GM21619 (cell line): ENCODE data around the gene EXT2.
A peak's percentile ranks its signal among the peaks of the same experiment; 100 is the strongest.

Source experiments
- ATAC-seq: cut with Tn5 transposase; IDR thresholded peaks from one replicate; pipeline ENCODE4 v1.9.1; 2021; ENCODE audit not compliant: unreplicated experiment

The EXT2 gene

DNA sequence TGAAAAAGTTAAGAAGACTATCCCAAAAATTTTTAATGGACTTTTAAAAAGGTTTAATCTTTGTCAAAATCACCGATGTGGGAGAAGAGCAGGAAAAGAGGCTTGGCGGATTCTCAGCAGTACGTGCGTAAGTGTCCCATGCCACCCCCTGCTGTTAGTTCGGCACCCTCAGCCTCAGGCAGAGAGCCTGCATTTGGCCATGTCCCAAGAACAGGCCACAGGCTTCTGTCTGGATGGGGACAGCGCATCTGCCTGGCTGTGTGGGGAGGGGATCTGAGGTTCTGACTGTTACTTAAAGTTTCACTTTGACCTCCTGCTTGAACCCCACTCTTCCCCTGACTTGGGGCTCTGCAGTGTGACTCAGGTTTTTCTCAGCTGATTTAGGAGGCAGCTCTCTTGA lies 35.3 kb downstream of the EXT2 start:
- ATAC-seq: no peak

DNA sequence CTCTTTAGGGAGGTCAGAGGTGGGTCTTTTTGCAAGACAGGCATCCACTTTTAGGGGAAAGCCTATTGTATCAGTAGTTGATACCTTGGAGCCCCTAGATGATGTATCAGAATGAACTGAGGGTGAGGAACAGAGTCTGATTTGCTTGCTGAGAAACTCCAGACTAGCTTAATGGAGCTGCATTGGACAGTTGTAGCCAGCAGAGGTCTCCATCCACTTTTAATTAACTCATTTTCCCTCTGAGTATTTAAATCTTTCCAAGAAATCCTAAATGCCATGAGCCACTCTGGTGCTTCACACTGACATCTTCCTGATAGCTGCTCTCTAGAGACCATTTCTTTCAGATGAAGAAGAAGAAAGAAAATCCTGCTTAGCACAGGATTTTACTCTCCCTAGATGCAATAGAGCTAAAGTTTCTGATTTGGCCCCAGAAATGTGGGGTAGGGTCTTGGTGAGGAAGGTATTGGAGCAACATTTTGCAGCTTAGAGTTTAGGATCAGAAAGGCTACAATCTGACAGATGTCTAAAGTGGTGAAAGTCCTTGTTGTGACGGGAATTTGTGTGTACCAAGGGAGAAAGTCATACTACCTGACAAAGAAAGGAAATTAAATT lies 38.0 kb downstream of the EXT2 start:
- ATAC-seq: no peak

DNA sequence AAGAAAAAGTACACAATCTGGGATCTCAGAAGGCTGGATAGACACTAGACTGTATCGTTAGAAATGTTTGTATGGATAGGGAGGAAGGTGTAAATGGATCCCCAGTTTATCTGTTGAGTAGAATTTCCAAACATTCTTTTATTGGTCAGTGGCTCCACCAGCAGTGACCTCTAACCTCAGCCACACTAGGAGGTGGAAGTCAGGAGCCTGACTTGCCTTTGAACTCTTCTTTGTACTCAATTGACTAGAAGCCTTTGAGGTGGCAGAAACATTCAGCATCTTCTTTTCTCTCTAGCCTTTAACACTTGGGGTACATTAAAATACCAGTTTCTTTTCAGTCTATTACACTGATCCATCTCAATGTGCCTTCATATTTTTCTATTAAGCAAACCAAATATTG lies 39.1 kb downstream of the EXT2 start:
- ATAC-seq: no peak

DNA sequence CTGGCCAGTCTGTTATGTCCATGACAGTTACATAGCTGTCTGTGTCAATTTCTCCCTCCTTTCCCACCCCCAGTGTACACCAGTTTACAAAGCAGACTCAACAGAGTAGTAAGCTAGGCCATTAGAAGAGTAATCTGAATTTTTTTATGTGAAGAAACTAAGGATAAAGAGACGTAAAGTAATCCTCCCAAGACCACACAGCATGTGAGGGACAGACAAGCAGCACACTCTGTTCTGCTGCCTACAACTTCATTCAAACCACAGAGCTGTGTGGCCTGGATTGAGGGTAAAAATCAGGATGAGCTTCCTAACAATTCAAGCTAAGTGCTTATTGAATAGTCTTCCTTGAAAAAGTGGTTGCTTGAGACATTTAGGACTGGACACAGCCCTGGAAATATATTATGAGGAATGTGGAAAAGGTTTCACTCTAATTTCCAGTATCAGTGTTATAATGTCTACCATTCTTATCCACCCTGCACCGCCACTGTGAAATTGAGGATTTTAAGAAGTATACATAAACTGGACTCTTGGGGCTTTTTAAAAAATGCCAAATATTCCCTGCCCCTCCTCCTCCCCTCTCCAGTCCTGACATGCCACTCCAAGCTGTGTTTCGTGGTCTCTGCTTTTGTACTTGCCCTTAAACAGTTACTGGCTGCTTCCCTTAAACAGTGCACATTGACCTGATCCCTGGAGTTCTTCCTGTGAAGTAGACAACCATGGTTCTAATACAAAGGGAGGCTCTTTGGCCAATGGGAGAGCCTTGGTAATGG lies 40.9 kb downstream of the EXT2 start:
- no peak for ATAC-seq

DNA sequence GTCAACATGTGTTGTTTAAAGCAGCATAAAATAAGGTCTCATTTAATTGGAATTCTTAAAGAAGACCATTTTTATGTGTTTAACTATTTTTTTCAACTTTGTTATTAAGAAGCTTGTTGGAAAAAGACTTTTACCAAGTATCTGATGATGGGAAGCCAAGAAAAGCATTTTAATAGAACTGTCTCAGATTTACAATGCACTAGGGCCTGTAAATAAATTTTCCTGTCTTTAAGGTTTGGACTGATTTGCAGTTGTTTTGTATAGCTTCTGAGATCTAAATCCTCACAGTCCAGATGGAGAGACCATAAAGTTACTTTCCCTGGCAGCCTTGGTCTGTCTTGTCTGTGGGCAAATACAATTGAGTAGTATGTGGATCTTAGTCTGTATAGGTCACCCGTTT lies 41.6 kb downstream of the EXT2 start:
- ATAC-seq: no peak

DNA sequence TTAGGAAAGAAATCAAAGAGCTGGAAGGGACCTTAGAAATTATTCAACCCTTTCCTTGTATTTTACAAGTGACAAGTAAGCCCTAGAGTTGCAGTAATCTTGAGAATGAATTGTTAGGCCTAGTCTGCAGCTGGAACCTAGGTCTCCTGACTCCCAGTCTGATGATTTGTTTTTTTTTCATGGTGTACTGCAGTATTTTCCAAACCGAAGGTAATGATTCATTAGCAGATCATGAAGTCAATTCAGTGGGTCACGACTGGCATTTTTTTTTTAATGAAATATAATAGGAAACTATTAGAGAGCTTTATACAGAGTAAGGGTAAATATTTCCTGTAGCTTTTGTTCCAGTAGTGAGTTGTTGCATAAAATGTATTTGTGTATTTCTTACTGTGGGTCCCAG lies 42.8 kb downstream of the EXT2 start:
- ATAC-seq: no peak

DNA sequence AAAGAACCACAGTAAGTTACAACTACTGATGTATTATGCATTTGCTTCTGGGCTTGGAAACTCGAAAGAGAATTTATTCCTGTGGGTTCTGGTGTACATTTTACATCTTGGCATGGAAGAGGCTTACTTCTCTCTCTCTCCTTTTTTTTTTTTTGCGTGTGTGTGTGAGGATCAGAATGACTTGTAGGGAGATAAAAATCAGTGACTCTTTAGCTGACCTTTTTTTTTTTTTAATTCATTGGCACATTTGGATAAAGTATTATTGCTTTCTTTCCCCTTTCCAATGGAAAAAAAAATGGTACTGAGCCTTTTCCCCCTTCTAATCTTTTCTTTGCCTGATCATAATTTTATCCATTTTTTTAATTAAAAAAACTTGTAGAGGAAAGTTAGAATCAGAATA lies 43.5 kb downstream of the EXT2 start:
- ATAC-seq: no peak

DNA sequence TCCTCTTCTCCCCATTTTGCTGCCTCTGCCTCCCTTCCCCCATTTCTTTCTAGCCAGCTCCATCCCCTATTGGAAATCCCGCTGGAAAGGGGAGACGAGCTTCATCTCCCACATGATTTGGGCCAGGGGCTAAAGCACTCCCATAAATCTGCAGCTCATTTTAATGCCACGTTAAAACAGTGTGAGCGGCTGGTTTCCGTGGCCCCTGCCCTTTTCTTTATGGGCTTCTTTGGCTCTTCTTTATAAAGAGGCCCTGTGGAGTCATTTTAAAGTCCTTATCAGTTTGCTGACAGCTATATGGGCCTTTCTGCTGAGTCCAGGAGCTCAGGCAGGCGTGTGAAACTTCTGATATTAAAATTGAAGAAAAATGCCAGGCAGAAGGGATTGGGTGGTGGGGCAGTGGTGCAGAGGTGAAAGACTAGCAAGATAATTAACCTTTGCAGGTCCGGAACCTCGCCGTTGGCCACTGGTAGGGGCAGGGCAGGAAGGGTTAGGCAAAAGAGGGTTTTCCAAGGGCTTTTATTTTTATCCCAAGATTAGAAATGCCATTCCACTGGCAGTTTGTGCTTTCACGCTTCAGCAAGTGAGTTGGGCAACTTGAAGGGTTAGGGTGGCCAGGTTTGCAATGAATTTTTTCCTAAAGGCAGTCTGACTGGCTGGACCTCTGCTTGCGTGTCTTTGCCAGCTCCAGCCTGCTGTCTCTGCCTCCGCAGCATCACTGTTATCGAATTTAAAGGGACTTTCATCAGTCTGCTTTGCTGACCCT lies 44.3 kb downstream of the EXT2 start:
- no peak for ATAC-seq

DNA sequence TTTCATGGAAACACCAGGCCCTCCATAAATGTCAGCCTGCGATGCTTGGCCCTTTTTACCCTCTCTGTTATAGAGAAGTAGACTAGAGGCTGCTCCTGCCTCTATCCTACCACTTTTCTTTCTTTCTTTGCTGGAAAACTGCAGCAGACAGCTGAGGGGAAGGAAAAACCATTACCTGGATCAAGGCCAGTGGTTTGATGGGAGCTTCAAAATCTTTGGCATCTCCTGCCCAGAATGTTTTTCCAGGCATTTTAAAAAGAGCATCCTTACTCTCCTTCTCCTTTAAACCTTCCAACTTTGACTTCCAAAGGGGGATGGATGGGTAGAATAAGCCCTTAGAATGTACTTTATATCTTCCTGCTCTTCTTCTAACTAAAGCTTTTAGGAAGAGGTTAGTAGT lies 44.9 kb downstream of the EXT2 start:
- ATAC-seq: no peak

DNA sequence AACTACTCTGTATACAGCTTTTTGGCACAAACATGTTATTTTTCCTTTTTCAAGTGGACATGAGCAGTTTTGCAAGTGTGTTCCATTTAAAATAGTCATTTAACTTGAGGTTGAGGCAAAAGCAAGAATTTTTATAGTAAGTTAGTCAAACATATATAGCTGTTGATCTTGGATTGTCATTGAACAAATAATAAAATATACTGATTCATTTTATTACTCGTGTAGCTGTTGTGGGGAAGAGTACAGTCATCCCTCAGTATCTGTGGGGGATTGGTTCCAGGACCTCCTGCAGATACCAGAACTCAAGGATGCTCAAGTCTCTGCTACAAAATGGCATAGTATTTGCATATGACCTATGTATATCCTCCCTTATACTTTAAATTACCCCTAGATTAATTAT lies 45.3 kb downstream of the EXT2 start:
- no peak for ATAC-seq

DNA sequence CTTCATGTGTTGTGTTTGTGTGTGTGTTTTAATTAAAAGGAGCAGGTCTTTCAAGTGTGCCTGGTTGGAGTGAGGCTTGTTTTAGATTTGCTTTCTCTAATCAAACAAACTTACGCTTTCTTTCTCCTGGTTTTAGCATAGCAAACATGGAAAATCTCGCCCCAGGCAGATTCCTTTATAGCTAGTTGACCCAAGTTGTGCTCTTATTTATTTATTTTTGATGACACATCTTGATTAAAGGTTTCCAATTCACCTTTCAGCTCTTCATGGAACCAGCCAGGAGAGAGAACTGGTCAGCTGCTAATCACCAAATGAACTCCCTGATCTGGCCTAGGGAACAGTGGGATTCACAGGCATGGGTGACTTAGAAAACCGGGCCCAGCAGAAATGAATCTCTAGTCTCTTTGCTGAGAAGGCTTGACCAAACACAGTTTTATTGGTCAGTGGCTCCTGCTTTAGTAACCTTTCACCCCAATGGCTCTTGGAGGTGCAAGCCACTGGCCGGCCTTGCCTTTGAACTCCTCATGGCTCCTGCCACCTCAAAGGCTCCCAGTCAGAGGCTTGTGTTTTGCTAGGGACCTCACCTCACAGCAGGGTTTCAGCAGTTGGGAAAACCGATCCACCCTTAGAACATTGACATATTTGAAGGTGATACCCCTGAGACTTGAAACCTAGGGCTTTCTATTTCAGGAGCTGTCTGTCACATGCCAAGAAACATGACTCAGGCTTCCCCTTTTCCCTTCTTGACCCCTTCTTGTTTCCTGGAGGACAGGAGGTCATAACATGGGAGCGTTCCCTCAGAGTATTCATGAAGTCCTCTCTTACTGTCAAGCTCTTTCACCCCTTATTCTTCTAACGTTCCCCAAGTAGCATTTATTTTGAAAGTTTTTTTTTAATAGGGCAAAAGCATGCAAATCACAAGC lies 48.8 kb downstream of the EXT2 start:
- ATAC-seq: no peak

DNA sequence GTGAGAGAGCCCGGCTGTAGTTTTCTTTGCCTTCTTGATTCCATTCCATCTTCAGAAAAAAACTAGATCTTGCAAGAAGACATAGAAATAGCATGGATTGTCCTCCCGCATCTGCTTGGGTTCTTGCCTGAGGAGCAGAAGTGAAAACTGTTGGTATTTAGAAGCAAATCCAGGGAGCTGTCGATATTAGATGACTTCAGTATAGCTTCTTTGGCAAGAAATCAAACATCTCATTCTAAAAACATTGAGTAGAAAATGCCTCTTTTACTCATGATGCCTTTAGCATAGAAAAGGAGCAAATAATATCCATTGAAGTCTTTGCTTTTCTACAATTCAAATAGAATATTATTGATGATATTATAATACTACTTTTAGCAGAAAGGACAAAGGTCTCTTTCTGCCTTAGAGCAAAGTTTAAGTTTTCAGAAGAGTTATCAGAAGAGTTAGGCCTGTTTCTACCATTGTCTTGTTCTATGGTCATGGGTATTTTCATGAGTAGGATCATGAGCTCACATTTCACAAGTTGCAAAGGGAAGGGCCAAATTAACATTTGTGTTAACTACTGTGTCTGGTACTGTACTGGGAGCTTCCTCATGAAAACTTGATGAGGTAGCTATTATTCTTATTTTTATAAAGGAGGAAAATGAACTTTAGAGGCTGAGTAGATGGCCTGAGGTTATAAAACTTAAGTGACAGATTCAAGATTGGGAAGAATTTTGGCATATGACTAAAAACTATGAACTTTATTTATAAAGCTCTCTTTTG lies 49.7 kb downstream of the EXT2 start:
- ATAC-seq: no peak

DNA sequence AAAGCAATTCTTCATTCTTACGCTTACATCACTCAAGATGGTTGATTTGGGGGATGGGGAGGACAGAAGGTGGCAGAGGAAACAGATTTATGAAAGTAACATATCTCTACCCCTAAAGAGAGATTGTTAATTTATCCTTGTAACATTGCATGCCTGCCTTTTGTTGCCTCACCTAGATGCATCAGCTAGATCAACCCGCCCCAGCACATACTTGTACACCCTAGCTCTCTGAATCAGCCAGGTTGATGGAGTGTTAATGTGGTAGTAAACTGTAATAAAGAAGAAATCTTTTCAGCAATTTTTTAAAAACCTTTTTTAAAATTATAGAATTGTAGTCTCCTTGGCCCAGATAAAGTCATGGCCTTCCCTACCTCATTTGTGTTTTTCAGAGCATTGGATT lies 51.5 kb downstream of the EXT2 start:
- ATAC-seq: no peak

DNA sequence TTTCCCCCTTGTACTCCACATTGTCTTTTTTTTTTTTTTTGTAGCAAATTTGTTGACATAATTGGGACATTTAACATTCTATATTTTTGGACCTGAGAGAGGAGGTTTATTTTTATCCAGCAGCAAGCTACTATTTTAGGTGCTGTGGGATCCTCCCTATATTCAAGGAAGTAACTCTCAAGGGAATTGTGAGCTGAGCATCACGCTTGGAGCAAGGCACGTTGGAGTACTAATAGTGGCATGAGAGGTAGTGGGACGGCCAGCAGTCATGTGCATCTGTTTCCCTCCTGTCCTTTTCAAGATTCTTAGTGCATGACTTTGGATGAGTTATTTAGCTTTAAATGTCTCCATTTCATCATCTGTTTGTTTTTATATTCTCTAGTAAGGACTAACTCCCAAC lies 52.3 kb downstream of the EXT2 start:
- ATAC-seq: no peak

DNA sequence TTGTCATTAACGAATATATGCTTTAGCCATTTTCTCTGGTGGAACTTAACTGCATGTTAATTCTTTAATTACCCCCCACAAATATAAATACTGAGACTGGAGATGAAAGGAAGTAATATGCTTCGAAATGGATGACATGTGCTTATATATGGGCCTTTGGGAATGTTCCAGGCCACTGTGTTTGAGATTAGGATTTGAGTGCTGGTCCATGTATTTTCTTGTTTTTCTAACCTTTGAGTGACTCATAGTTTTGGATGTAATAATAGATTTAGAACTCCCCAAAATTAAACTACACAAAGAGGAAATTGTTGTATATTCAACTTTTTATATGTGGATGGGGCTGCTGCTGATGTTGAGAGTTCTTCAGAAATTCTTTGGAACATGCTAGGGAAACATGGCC lies 54.2 kb downstream of the EXT2 start:
- ATAC-seq: no peak

DNA sequence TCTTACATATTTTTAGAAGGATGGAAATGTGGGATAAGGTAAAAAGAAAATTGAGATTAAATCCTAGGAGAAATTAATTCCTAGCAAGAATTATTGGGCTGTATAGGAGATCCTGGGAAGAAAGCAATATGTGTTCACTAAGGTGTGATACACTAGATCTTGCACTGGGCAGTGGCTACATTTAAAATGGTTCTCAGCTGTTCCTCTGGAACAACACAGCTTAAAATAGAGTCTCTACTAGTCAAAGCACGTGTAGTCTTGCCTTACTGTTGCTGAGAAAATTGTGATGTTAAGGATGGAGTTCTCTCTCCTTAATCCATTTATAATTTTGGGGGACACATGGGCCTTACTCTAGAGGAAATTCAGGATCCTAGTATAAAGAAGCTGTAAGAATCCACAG lies 54.9 kb downstream of the EXT2 start:
- ATAC-seq: no peak

DNA sequence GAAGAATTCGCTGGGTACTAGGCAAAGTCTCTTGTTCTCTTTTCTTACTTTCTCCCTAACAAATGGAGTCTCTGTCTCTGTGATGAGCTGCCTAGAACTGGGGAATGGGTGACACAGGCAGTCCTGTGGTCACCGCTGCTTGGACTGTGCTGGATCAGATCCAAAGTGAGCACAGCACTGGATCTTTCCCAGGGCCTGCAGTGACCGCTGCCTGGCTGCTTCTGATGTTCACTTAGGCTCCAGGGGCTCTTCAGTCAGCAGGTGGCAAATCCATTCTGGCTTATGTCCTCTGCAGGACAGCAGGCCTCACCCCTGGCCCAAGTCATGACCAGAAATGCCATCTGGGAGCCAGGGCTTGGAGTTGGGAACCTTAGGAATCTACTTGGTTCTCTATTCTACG lies 61.5 kb downstream of the EXT2 start:
- no peak for ATAC-seq

DNA sequence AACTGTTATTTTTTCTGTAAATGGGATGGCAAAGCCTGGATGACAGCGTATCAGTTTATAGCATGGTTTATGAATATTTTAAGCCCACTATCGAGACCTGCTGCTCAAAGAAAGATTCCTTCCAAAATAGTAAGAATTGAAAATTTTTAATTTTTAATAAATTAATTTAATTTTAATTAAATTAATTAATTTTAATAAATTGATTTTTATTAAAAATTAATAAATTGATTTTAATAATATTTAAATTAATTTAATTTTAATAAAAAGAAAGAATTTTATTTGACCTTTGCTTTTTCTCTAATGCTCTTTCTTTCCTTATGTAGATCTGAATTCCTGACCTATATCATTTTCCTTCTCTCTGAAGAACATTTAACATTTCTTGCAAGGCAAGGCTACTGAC lies 62.9 kb downstream of the EXT2 start:
- no peak for ATAC-seq

DNA sequence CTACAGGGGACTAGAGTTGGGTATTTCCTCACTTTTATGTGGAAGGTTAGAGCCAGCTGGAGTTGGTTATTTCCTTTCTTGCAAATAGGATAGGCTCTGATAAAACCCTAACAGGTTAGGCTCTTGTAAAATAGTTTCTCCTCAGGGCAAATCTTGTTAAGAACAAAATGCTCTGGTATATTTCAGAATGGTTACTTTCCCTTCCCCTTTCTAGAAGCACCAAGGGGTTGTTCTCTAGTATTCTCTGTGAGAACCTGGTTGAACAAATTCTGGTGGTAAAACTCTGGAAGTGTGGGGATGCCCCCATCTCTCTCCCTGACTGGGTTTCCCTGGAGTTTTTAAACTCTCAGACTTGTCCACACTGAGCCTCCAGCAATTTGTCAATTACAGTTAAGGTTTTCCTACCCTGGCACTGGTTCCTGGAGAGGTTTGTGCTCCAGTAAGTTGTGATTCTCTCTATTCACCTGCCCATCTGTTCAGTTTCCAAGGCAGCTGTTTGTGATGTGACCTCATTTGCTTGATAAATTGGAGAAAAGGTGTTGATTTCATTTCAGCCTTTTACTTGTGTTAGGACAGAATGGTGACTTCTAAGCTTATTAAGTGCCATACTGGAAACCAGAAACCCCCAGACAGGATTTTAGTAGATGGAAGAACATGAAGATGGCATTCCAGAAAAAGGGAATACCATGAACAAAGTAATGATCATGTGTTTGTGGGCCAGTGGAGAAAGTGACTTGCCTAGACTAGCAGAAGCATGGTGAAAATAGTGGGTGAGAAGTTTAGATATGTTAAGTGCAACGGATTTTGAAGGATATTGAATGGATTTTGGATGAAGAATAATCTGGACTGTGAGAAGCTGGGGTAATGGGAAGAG lies 64.6 kb downstream of the EXT2 start:
- peak; percentile 61 for ATAC-seq

DNA sequence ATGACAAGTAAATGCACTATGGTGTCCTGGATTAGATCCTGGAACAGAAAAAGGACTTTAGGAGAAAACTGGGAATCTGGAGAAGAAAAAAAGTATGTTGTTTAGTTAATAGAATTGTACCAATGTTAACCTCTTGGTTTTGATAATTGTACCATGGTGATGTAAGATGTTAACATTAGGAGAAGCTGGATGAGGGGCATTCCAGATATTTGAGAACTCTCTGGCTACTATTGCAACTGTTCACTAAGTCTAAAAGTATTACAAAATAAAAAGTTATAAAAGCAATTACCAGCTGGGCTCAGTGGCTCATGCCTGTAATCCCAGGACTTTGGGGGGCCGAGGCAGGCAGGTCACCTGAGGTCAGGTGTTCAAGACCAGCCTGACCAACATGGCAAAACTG lies 66.5 kb downstream of the EXT2 start:
- ATAC-seq: no peak
